Prostate gland (tissue), 2 donors: ENCODE data around the gene DCUN1D1. TPM values are rescaled to one million over a fixed set of nuclear protein-coding genes. Genes with fewer than 3 reads are reported as not detected.

Source experiments
- DNase-seq: peaks from one replicate; pipeline ENCODE4 v3.0.0-alpha.2; 2019; ENCODE audit warnings: low spot score
- H3K27ac ChIP-seq, 2 donors: fragments of 200-600 bp; sonication (generic); 2 replicates each; pipeline ENCODE4 v1.5.1; 2017 to 2019
- H3K27me3 ChIP-seq: fragments of 200-600 bp; sonication (generic); replicated peaks from 2 replicates; pipeline ENCODE4 v1.5.1; 2019; ENCODE audit not compliant: insufficient read depth
- H3K36me3 ChIP-seq, 2 donors: fragments of 200-600 bp; sonication (generic); 1 replicate in 1 of 2; 2 replicates in 1 of 2; pipeline versions ENCODE4 v1.5.1 to v1.8.1; 2017 to 2019
- H3K4me1 ChIP-seq: fragments of 200-600 bp; sonication (generic); replicated peaks from 2 replicates; pipeline ENCODE4 v1.5.1; 2019
- H3K4me3 ChIP-seq, 2 donors: fragments of 200-600 bp; sonication (generic); 2 replicates each; pipeline ENCODE4 v1.5.1; 2017 to 2019
- H3K9me3 ChIP-seq: fragments of 200-600 bp; sonication (generic); 2 replicates; pipeline ENCODE4 v1.5.1; 2017
- POLR2A ChIP-seq: fragments of 450-650 bp; IDR thresholded peaks from one replicate; pipeline ENCODE4 v1.6.1; 2016; ENCODE audit warnings: antibody characterized with exemption, mild to moderate bottlenecking
- POLR2AphosphoS5 ChIP-seq: sonication (generic); formaldehyde crosslinking; IDR thresholded peaks from one replicate; pipeline ENCODE4 v1.6.1; 2017; ENCODE audit warnings: antibody characterized with exemption
- WGBS: methylation state at CpG from one replicate; pipeline ENCODE4 v1.1.5; 2018; 5-methylcytosine and 5-hydroxymethylcytosine counted together
- intact Hi-C: fragments of 100-400 bp; cut with DNase I; formaldehyde crosslinking; loops from one replicate; pipeline ENCODE4 v1.14.2; 2022
- total RNA-seq, 2 donors: library from RNA; depleted of rRNA; stranded (reverse); fragments of >200 nt; gene quantifications; one replicate each; pipeline ENCODE4 v1.1.0, GENCODE V29; 2016
- TF ChIP-seq, protein P1 (sequence below), 4 experiments: fragments of 200-600 bp in 2 of 4; fragments of 450-650 bp in 2 of 4; sonication (generic) in 2 of 4; IDR thresholded peaks; 1 replicate in 3 of 4; 2 replicates in 1 of 4; pipeline ENCODE4 v1.5.1; 2016 to 2019; ENCODE audit warnings: antibody characterized with exemption in 4 of 4, mild to moderate bottlenecking in 2 of 4, moderate library complexity in 2 of 4

The DCUN1D1 gene
- total RNA-seq, 2 donors from 2014 or later, result 25.5 to 25.6 TPM

DNA sequence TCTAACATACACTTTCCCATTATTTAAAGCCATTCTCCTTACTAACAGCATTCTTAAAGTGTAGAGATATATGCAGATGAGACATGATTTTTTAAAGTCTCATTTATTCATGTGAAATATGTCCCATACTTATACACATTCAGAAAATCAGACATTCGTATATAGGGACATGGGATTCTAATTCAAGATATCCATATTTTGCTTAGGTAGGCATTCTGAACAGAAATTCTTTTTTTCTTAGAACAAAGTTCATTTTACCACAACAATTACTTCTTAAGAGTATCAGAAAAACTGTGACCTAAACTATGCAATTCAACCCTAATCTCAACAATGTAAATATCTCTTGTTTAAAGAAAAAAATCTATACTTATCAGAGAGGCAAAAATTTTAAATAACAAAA lies 16.2 kb downstream of the DCUN1D1 start:
- Histone ChIP-seq H3K36me3 (no peaks in the 10 kb centered on the region), H3K4me3 (no peak overlapping the region), H3K9me3 (no peaks in the 10 kb centered on the region), H3K27ac (no peak overlapping the region), H3K27me3 (no peaks in the 10 kb centered on the region), H3K4me1 (no peaks in the 10 kb centered on the region)
- intact Hi-C loops, result loop anchor here (5.0 kb wide), 1 partner anchor 133 kb away; the partner anchor contains the start of gene MCCC1
- TF ChIP-seq POLR2A (no peak), POLR2AphosphoS5 (no peak)
- TF ChIP-seq, protein P1, sequence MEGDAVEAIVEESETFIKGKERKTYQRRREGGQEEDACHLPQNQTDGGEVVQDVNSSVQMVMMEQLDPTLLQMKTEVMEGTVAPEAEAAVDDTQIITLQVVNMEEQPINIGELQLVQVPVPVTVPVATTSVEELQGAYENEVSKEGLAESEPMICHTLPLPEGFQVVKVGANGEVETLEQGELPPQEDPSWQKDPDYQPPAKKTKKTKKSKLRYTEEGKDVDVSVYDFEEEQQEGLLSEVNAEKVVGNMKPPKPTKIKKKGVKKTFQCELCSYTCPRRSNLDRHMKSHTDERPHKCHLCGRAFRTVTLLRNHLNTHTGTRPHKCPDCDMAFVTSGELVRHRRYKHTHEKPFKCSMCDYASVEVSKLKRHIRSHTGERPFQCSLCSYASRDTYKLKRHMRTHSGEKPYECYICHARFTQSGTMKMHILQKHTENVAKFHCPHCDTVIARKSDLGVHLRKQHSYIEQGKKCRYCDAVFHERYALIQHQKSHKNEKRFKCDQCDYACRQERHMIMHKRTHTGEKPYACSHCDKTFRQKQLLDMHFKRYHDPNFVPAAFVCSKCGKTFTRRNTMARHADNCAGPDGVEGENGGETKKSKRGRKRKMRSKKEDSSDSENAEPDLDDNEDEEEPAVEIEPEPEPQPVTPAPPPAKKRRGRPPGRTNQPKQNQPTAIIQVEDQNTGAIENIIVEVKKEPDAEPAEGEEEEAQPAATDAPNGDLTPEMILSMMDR (IDR thresholded peaks at IDR 0.05), result no peak
- no peak for DNase-seq
- 86% methylated on average over 1 of the region's 1 CpG for WGBS

DNA sequence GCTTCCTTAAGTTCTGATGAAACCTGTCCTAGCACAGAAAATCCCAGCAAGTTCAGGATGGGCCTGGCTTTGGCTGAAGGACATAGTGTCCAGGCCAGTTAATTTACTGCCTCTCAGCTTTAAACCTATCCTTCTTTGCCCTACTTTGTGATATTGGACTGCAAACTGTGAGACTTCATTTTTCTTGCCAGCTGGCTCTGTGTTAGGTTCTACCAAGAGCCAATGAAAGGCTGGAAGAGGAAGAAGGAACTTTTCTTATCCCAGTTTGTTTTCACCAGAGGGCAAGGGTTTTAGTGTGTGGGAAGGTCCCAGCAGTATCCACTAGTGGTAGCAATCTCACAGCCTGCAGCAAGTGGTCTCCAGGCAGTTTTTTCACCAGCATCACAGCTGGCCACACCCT lies 18.2 kb downstream of the DCUN1D1 start:
- Histone ChIP-seq H3K27ac (peak overlapping the region; percentile 21 to 25), H3K36me3 (no peaks in the 10 kb centered on the region), H3K27me3 (no peaks in the 10 kb centered on the region), H3K4me3 (no peak overlapping the region), H3K9me3 (no peaks in the 10 kb centered on the region), H3K4me1 (no peaks in the 10 kb centered on the region)
- TF ChIP-seq POLR2AphosphoS5 (peak; percentile 75), POLR2A (no peak)
- TF ChIP-seq, protein P1 (IDR thresholded peaks at IDR 0.05), result no peak
- peak; percentile 24 for DNase-seq
- intact Hi-C loops, result loop anchor here (5.0 kb wide), 1 partner anchor 135 kb away; the partner anchor contains the start of gene MCCC1

DNA sequence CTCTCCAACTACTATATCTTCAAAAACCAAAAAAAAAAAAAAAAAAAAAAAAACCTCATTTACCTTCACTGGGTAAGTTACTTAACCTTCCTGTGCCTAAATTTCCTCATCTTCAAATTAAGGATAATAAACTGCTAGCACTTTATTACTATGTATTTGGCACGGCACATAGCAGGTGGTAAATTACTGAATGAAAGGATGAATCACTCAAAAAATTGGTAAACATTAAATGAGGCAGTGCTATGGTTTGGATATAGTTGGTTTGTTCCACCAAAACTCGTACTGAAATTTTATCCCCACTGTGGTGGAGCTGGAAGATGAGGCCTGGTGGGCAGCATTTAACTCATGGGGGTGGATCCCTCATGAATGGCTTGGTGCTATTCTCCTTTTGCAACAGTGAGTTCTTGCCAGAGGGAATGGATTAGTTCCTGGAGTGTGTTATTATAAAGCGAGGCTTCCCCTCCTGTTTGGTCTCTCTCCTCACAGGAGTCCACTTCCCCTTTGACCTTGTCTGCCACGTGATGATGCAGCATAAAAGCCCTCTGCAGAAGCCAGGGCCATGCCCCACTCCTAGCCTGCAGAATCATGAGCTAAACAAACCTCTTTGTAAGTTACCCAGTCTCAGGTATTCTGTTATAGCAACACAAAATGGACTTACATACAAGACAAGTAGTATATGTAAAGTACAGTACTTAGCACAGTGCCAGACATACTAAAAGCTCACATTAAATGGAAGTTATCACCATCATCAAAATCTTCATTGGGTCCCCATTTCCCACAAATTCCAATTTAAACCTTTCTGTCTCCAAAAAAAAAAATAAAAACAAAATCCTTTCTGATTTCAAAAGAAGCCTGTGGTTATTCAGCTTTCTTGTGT lies 20.6 kb downstream of the DCUN1D1 start:
- no peak for DNase-seq
- H3K27ac ChIP-seq, result no peak overlapping the region
- no peaks in the 10 kb centered on the region for H3K27me3 ChIP-seq
- H3K36me3 ChIP-seq, result no peaks in the 10 kb centered on the region
- intact Hi-C loops, result loop anchor here (5.0 kb wide), 1 partner anchor 138 kb away; the partner anchor contains the start of gene MCCC1
- 65% methylated on average over 4 of the region's 4 CpGs for WGBS
- no peaks in the 10 kb centered on the region for H3K9me3 ChIP-seq
- no peak overlapping the region for H3K4me3 ChIP-seq
- no peaks in the 10 kb centered on the region for H3K4me1 ChIP-seq
- TF ChIP-seq, protein P1 (IDR thresholded peaks at IDR 0.05), result no peak
- TF ChIP-seq POLR2AphosphoS5 (no peak), POLR2A (no peak)

DNA sequence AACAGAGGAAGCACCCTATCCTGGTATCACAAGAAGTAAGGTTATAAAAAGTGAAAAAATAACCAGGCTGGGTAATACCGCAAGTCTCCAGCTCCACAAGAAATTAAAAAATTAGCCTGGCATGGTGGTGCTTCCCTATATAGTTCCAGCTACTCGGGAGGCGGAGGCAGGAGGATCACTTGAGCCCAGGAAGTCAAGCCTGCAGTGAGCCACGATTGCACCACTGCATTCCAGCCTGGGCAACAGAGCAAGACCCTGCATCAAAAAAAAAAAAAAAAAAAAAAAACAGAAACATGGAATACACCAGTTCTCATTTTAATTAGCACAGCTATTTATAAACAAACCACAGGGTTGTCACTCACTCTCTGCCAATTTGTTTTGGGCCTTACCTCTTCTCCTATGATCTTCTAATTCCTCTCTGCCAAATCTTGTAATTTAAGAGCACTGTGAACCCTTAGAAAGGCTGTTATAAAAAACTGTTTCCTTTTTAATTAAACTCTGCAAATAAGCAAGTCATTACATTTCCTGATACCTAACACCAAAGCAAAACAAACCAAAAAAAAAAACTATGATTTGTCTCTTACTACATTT lies 22.6 kb downstream of the DCUN1D1 start:
- Histone ChIP-seq H3K27ac (no peak overlapping the region), H3K9me3 (no peaks in the 10 kb centered on the region), H3K4me3 (no peak overlapping the region), H3K27me3 (no peaks in the 10 kb centered on the region), H3K4me1 (no peaks in the 10 kb centered on the region), H3K36me3 (no peaks in the 10 kb centered on the region)
- 90% methylated on average over 4 of the region's 4 CpGs for WGBS
- intact Hi-C loops, result no loop called here
- no peak for DNase-seq
- TF ChIP-seq POLR2AphosphoS5 (no peak), POLR2A (no peak)

DNA sequence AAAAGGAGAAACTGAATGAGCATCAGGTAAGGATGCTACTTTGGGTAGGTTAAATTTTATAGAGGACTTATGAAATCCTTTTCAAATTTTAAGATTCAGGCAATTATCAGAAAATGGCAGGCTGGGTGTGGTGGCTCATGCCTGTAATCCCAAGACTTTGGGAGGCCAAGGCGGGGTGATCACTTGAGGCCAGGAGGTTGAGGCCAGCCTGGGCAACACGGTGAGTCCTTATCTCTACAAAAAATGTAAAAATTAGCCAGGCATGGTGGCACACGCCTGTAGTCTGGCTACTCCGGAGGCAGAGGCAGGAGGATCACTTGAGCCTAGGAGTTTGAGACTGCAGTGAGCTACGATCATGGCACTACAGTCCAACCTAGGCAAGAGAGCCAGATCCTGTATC lies 23.1 kb downstream of the DCUN1D1 start:
- WGBS, result 92% methylated on average over 5 of the region's 5 CpGs
- Histone ChIP-seq H3K4me1 (no peaks in the 10 kb centered on the region), H3K9me3 (no peaks in the 10 kb centered on the region), H3K27me3 (no peaks in the 10 kb centered on the region), H3K27ac (no peak overlapping the region), H3K4me3 (no peak overlapping the region), H3K36me3 (no peaks in the 10 kb centered on the region)
- no peak for DNase-seq
- TF ChIP-seq POLR2AphosphoS5 (no peak), POLR2A (no peak)
- TF ChIP-seq, protein P1 (IDR thresholded peaks at IDR 0.05), result no peak
- intact Hi-C loops, result no loop called here
